LHCN-M2 (cell line): ENCODE results near the gene HOXD4. TPM values are rescaled to one million over a fixed set of nuclear protein-coding genes. Genes with fewer than 3 reads are reported as not detected.

Experiments
- DNase-seq: peaks from one replicate; pipeline ENCODE4 v3.0.0-alpha.2; 2012; ENCODE audit warnings: low read depth
- total RNA-seq: library from RNA; depleted of rRNA; stranded (reverse); fragments of >200 nt; gene quantifications from 2 replicates; pipeline ENCODE4 v1.2.3, GENCODE V29; 2014

The HOXD4 gene
- total RNA-seq, 1 experiment from 2014 or later, result not detected

DNA sequence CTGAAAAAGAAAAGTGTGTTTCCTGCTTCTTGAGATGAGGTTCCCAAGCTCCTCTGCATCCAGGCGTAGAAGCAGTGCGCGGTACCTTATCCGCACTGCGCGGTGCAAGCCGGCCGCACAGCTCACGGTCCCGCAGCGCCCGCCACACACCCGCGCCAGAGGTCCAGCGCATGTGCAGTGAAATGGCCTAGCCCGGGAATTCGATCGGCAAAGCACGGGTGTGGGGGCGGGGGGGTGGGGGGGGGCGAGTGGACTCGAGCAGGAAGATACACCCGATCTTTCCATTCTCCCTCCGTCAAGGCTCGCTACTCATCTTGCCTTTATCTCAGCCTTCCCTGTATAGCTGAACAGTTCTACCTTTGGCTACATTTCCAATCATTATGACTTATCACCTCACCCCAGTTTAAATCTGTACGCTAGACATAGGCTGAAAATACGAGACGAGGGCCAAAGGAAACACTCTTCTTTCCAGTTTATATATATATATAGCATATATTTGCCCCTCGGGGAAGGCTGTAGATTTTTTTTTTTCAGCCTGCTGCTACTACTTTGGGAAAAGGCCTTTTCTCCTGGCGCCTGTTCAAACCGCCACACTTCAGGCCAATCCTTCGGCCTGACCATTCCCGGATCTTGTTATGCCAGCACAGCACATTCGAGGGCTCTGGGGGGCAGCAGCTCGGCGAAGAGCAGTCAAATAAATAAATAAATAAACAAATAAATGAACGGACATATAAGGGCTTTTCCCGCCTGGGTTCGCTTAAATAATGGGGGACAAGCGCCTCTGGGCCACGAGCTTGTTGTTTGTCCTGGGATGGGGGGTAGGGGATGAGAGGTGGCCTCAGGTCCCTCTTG is 11.5 kb upstream of the HOXD4 start:
- DNase-seq, result no peak

DNA sequence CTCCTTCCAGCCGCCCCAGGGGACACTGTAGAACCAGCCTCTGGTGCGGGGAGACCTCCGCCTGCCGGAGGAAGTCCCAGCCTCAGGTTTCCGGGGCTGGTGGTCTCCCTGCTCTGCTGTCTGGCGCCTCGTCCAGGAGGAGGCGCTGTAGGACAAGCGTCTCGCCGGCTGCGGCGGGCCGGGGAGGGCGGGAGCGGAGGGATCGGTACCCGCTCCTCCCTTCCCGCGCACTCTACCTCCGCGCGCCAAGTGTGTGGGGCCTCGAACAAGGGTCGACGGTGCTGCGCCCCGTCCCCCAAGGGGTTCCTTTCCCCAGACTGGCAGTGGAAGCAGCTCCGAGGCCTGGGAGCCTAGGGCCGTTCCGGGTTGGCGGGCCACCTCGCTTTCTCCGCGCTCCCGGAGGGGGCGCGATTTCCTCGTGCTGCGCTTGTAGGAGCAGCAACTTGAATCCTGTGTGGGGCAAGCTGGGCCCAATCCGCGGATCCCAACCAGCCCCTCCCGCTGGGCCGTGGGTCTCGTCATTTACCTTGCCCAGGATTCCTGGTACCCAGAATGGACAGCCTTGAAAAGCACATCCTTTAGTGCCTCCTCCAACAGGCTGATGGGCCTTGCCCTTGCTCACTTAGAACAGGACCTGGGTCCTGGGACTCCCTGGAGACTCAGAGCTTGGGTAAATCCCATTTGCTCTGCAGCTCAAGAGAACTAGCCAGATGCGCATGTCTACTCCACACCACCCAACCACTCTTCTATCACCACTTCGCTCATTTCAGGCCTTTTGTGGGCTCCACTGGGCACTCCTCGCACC is 10.6 kb upstream of the HOXD4 start:
- DNase-seq, result peak; percentile 53

DNA sequence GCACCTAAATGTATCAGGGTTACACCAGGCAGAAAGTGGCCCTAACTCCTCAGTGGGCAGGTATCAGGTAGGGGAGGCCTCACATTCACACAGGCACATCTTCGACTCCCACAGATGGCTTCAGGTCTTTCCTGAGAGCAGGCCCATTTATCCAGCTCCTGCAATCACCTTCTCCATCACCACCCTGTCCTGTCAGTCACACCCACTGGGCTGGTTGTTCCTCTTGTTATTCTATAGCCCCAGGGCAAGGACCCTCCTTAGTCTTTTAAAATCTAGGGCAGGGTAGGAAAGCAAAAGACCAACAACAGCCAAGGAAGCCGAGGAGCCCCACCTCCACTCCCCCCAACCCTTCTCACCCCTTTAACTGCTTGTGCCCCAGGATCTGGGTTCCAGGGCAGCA is 9.1 kb upstream of the HOXD4 start:
- DNase-seq, result no peak

DNA sequence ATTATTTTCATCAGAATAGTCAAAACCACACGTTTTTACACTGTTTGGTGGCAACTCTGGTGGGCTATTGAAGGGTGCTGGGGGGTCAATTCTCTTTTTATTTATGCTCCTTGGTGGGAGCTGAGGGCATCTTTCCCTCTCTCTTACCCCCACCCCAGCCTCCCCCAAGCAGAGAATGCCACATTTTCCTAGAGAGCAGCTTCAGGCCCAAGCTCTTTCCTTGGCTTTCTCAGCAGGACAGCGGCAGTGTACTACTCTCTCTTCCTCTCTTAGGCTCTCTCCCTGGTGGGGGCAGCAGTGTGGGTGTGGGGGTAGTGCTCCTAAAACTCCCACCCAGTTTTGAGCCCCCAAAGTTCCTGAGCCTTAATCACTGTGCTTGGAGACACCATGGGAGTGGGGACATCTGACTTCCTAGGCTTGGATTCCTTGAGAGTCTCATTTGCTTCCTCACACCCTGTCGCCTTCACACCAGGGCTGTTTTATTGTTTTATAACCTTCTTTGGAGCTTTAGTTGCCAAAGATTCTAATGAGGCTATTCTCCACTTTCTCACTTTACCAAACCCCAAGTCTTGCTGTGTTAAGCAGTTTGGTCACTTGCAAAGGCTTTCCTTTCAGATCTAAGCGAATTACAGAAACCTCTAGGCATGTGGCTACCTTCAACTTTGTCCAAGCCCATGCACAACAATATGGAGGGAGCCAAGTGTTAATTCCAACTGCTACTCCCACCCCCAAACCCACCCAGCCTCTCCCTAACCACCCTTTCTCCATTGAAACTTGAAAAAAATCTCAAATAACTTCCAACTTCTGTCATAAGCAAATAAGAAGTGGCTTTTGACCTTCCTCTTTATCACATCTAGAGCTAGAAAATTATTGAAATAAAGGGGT is 6.0 kb upstream of the HOXD4 start:
- DNase-seq, result no peak

DNA sequence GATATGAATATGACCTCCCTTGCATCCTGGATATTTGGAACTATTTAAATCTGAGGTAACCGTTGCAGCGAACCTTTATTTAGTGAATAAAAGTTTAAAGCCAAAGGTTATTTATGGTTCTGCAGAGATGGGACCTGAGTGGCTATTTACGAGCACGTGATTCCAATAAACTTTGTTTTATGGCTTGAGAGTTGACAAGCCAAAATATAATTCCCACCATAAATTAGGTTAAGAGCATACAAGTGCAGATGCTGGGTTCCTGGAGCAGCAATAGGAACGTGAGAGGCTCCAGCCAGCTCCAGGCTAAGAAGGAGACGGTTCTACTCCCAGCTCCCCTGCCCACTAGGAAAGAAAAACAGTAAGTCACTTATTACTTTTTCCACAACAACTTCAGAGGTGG is 5.2 kb upstream of the HOXD4 start:
- DNase-seq, result no peak

DNA sequence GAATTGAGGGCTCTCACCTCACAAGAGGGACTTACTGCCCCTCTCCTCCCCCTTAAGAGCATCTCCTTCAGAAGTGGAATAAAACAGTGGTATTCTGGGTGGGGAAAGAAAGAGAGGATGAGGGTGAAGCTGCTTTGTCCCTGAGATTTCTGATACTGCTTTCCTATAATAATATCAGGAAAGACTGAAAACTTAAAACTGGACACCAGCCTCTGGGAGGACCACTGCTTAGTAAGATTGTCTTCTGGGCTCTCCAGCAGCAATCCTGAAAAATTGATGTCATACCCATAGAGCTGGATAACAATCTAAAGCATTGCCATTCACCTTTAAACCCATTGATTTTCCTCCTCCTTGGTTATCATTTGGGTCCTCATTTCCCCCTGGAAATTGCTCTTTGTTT is 4.7 kb upstream of the HOXD4 start:
- no peak for DNase-seq

DNA sequence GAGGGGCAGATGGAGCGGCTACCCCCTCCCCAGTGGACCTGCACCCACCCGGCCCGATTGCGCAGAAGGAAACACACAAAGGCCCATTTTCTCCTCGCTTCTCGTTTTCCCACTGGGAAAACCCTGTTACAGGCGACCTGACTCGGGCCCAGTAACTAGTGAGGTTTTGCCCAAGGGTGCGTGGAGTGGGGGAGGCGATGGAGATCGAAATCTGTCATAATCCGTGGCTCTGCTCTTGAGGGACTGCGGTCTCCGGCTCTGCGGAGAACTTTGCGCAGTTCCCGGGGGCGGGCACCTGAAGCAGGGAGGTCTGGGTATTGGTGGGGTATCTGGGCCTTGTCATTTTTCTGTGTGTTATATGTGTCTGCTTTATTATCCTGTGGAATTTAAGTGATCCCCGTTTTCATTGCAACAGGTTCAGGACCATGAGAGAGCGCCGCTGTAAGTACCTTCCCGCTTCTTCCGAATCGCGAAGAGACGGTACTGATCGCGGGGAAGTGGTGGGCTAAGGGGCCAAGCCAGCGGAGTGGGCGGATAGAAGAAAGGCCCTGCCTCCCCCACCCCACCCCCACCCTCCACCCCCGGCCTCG is 4.0 kb upstream of the HOXD4 start:
- DNase-seq, result no peak

DNA sequence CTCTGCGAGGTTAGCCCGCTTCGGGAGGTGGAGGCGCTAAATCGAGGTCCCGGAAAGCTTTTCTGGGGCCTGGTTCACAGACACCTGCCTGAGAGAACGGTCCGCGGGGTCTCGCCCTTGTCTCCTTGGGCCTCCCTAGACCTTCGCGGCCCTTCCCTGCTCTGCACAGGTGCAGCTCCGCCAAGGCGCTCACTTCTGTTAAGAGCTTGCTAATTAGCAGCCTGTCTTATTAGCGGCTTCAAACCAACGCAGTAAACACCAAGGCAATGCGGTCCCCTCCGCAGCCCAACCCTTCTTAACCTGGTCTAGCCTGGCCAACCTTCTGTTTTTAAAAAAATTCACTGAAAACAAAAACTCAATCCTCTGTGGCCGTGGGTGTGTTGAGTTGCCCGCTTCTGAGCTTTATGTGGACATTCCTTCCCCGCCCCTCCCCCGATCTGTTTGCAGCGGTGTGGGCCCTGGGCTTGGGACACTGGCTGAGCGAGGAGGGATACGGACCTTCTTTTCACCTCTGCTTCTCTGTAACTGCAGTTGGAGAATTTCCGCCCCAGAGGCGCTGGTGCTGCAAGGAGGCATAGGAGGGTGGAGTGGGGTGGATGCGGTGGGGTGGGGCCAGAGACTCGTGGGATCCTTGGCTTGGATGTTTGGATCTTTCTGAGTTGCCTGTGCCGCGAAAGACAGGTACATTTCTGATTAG is 3.4 kb upstream of the HOXD4 start:
- DNase-seq, result no peak

DNA sequence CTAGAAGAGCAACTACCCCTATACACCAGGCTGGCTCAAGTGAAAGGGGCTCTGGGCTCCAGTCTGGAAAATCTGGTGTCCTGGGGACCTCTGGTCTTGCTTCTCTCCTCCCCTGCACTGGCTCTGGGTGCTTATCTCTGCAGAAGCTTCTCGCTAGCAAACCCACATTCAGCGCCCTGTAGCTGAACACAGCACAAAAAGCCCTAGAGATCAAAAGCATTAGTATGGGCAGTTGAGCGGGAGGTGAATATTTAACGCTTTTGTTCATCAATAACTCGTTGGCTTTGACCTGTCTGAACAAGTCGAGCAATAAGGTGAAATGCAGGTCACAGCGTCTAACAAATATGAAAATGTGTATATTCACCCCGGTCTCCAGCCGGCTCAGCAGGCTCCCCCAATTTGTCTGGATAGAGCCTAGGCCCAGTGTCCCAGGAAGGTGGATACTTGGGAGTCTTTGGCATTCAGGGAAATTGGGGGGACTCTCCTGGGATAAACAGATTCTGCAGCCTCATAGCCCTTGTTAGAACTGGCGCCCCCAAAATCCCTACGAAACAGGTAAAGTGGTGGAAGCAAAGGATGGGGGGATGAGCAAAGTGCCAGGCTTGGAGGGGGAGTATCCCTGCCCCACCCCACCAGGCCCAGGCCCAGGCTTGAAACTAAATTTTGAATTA is 2.5 kb upstream of the HOXD4 start:
- no peak for DNase-seq

DNA sequence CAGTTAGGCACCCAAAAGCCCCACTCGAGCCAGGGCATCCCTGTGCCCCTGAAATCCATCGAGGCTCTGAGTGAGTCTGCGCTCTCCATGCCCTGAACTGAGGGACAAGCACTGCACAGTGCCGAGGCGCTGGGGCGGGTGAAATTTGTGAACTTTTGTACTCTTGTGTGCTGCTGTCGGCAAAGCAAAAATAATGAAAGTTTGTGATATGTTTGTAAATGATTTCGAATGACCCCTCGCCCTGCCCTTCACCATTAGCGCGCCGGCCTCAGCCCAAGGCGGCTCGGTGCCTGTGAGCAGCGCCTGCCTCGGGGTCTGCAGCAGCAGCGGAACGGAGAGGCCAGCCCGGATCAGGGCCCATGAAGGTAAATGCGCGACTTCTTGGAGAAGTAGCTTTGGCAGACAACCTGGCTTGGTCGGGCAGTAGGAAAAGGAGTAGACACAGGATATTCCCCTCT is 1.8 kb upstream of the HOXD4 start:
- DNase-seq, result no peak

DNA sequence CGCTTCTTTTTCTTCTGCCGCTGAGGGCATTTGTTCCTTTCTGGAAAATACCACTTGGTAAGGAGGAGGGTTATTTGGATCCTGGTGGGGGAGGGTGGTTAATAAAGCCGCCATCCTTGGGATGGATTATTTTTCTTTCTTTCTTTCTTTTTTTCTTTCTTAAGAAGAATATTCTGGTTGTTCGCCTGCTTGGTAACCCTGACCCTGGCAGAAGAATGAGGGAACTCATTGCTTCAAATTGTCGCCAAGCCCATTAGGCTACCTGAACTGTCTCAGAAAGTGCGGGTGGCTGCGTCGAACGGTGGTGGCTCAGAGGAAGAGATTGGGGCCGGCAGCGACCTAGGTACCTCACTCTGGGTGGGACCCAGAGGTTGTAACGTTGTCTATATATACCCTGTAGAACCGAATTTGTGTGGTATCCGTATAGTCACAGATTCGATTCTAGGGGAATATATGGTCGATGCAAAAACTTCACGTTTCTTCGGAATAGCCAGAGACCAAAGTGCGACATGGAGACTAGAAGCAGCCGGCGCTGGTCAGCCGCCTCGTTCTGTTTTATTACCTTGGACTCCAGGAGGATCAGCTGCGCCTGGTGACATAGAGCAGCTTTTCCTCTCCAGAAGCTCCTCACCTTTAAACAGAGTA is 1.3 kb upstream of the HOXD4 start:
- DNase-seq, result no peak

DNA sequence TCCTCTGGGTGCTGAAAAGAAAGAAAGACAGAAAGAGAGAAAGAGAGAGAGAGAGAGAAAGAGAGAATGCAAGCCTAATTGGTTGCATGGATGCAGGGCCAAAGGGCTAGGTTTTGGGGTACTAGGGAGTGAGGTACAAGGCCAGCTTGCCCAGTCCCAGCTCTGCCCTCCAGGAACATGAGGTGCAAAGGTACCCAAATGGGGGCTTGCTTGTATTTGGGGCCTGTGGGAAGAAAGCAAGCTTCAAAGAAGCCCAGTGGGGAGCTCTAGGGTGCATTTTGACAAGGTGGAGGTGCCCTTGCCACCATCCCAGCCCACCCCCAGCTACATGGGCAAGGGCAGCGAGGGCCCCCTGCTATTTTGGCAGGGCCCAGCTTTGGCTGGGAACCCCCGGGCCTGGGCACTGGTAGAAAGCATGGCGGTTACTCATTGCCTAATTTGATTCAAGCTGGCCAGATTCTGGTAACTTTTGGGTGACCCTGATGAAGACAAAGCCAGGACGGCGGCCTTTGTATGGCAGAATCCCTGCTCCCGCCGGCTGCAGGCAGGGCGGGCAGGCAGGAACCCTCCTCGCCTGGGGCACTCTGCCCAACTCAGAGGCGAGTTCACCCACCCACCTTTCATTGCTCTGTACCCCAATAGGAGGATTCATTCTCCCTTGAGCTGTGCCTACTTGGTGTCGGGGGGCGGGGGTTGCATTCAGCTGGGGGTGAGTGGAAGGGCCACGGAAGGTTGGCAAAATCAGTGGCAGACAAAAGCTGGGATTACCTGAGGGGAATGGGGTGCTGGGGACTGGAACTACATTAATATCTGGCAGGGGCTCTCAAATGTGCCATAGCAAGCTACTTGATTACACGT is 537 bp upstream of the HOXD4 start:
- DNase-seq, result no peak

DNA sequence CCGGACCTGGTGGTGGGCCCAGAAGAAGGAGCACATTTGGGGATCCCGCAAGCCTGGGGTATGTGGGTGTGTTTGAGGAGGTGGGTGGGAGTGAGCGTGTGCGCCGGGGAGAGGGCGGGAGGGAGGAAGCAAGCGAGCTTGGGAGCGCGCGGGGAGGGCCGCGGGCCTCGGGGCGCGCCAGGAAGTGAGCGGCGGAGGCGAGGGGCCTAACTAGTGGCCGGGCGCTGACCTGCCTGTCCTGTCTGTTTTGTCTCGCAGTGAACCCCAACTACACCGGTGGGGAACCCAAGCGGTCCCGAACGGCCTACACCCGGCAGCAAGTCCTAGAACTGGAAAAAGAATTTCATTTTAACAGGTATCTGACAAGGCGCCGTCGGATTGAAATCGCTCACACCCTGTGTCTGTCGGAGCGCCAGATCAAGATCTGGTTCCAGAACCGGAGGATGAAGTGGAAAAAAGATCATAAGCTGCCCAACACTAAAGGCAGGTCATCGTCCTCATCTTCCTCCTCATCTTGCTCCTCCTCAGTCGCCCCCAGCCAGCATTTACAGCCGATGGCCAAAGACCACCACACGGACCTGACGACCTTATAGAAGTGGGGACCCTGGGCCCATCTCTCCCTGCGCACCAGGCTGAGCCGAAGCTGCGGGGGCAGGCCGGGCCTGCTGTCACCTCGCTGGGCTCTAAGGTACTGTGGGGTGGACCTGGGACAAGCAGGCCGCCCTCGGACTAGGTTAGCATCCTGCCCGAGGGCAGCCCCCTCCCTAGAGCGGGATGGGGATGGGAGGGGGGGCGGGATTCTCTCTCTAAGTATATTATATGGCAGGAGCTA is 1.2 kb downstream of the HOXD4 start:
- DNase-seq, result no peak

DNA sequence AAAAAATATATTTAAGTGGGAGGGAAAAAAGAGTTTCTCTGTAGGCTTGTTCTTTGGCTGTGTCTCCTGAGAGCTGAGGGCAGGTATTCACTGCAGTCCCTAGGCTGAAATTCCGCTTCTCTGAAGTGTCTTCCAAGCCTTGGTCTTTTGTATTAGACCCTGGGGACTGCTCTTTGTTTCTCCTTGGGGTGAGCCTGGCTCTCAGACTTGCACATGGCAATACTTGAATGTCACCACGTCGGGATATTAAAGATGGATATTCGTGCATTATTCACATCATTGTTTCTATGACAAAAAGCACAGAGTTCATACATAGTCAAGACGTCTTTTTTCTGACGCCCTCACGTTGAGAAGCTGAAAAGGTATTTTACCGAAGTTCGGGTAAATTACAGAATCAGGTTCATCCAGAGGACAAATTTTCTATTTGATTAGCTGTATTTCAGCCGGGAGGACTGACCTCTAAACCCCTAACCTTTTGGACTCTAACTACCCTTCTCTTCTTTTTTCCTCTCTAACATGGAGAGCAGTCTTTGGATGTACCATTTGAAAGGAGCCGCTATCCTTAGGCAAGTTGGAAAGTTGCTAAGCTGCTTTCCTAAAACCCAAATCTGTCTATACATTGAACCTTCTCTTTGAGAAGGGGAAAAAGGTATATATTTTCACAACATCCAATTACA is 3.4 kb downstream of the HOXD4 start:
- DNase-seq, result no peak

DNA sequence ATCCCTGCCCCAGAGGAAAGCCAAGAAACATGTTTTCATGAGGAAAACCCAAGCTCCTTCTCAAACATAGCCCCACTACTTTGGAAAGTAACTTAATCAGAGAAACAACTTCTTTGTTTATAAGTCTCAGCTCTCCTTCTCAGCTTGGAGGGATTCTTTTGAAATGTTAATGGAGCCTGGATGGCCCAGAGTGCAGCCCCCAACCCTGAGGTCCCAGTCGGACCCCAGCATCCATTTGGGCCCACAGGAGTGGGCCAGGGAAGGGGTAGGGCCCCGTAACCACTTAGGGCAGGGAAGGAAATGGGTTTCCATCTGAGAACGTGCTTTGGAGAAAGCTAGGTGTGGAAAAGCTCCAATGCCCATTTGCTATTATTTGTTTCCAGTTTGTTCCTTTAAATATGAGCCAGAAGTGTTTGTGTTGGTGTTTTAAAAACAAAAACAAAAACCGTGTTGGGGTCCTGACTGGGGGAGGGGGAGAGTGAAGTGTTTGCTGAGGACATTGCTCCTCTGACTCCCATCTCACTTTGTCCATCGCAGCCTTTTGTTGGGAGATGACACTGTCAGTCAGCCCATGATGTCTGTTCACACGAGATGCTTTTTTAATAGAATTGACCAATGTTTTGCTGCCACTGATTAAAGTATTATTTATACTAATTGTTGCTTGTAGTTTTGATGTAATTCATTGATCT is 4.2 kb downstream of the HOXD4 start:
- no peak for DNase-seq

DNA sequence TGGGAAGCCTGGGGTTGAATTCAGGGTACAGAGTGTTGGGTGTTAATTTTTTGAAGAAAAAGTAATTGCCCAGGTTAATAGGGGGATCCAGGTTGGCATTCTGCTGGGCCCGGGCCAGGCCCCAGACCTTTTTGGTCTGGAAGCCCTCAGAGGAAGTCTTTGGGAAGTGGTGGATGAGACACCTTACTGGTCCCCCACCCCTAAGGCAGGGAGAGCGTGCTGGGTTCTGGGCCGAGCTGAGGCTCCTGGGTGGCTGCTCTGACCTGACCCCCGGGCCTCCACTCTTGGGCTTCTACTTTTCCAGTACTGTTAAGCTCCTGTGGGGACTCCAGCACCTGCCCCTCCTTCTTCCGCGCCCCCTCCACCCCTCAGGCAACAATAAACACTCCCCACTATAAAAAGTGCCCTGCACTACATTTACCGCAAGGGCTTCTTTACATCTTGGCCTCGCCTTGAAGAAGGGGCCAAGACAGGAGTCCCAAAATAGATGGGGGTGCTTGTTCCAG is 5.0 kb downstream of the HOXD4 start:
- DNase-seq, result no peak
